ENCODE measurements around the gene RPUSD1. TPM values are rescaled to one million over a fixed set of nuclear protein-coding genes. Genes with fewer than 3 reads are reported as not detected.
"Not testable (repeated sequence)": the region's sequence is repeated elsewhere in the genome, so short reads cannot be mapped to it uniquely, and the experiment has no call there.

The RPUSD1 gene, protein sequence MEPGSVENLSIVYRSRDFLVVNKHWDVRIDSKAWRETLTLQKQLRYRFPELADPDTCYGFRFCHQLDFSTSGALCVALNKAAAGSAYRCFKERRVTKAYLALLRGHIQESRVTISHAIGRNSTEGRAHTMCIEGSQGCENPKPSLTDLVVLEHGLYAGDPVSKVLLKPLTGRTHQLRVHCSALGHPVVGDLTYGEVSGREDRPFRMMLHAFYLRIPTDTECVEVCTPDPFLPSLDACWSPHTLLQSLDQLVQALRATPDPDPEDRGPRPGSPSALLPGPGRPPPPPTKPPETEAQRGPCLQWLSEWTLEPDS
- total RNA-seq (2014; rRNA removed; shearing (Covaris generic)) = 69.3 and 95.5 TPM in 2 replicates

DNA sequence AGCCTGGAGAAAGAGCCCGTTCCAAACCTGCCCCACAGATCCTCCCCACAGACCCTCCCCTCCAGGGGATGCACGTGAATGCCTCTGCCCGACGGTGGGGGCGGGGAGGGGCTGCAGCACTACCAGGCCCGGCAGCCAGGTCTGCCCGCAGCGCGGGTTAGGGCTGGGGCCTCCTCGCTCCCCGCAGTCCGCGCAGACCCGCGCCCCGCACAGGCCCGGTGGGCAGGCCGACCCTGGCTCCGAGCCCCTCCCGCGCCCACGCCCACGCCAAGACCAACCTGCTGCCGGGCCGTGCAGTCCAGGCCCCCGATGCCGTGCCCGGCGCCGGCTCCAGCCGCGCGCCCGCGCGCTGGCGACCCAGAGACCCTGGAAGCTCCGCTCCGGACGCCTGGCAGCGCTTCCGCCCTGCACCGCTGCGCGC, at the start of gene RPUSD1:
Gene RPUSD1 (minus strand): TSS at position 404 of the 421 bp plus-strand sequence. CDS start 644 bp downstream, outside the sequence.
- in situ Hi-C loops (cut with HindIII; ENCODE audit: low sequenced_read_pairs) = no loop called here
- no peak for DNase-seq (ENCODE audit: low spot score)

DNA sequence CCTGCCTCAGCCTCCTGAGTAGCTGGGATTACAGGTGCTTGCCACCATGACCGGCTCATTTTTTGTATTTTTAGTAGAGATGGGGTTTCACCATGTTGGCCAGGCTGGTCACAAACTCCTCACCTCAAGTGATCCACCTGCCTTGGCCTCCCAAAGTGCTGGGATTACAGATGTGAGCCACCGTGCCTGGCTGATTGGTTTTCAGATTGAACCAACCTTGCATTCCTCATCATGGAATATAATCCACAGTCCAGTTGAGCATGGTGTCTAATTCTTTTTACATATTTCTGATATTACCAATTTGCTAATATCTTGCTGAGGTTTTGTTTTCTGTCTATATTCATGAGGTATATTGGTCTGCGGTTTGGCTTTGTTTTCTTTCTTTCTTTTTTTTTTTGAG, 48.6 kb upstream of the RPUSD1 start:
- in situ Hi-C loops (cut with HindIII; ENCODE audit: low sequenced_read_pairs); DNase-seq (ENCODE audit: low spot score): not testable (repeated sequence)

DNA sequence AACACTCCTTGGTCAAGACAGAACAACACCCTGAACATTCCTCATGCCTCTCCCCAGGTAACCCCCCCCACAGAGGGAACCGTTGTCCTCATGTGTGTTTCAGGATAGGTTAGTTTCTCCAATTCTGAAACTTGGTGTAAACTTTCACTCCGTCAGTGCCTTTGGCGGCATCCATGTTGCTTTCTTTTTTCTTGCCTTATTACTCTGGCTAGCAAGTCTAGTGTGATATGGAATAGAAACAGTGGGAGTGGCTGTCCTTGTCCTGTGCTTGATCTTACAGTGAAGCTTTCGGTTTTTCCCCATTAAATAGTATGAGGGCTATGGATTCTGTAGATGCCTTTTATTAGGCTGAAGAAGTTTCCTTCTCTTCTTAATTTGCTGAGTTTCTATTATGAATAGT, 48.0 kb upstream of the RPUSD1 start:
- DNase-seq (ENCODE audit: low spot score) = no peak
- in situ Hi-C loops (cut with HindIII; ENCODE audit: low sequenced_read_pairs) = no loop called here

DNA sequence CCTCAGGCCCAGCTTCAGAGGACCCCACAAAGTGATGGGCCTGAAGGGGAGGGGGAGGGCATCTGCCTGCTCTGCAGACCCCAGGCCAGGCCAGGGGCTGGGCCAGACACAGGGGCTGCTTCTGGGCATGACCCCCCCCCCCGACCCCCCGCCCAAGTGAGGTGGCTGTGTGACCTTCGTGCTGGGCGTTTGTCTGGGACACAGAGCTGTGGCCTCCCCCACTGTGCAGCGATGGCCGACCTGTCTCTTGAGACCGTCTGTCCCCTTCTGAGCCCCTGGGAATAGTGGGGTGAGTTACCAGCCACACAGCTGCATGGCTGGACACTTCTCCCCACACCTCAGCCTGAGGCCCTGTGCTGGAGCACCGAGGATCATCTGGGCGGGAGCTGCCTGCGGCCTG, 47.2 kb upstream of the RPUSD1 start:
- DNase-seq (ENCODE audit: low spot score) = no peak
- in situ Hi-C loops (cut with HindIII; ENCODE audit: low sequenced_read_pairs) = no loop called here

DNA sequence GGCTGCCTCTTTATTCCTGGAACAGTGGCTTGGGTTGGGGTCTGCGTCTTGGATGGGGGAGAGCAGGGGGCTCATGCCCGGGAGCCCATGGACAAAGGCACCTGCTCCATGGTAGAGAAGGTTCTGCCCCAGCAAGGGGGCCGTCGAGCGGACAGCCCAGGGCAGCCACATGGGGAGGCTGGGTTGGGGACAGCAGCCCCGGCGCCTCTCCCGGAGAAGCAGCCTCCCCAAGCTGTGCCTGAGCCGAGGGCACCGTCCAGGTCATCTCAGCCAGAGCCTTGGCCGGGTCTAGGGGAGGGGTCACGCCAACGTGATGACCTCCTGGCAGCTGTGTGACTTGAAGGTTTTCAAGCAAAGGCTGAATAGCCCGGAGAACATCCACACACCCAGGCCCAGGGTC, 45.2 kb upstream of the RPUSD1 start:
- in situ Hi-C loops (cut with HindIII; ENCODE audit: low sequenced_read_pairs) = loop anchor here (5.0 kb wide), 1 partner anchor 154 kb away; no protein-coding TSS in a partner anchor
- no peak for DNase-seq (ENCODE audit: low spot score)

DNA sequence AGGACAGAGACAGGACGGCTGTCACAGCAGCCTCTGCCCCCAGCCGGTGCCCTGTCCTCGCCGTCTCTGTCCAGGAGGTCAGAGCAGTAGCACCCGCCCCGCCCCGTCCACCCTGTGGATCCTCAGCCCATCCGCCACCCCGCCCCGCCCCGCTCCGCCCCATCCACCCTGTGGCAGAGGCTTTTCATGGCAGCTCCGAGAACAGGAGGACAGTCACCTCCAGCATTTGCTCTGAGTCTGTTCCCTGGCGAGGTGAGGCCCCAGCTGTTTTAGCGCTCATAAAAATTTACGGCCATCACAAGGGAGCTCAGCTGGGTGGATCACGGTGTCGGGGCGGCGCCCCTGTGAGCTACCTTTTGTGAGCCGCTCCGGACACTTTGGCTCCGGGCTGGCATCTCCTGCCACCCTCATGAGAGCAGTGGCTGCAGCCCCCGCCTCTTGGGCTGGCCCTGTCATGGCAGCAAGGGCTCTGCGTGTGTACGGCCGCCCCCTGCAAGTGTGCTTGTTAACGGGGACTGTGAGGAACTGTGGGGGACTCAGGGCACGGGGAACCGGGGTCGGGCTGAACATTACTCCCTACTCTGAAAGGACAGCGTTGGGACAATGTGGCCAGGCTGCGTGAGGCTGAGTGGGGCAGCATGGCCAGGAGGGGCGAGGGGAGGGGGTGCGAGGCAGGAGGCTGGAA, 44.6 kb upstream of the RPUSD1 start:
- DNase-seq (ENCODE audit: low spot score) = no peak
- in situ Hi-C loops (cut with HindIII; ENCODE audit: low sequenced_read_pairs) = loop anchor here (5.0 kb wide), 1 partner anchor 155 kb away; no protein-coding TSS in a partner anchor

DNA sequence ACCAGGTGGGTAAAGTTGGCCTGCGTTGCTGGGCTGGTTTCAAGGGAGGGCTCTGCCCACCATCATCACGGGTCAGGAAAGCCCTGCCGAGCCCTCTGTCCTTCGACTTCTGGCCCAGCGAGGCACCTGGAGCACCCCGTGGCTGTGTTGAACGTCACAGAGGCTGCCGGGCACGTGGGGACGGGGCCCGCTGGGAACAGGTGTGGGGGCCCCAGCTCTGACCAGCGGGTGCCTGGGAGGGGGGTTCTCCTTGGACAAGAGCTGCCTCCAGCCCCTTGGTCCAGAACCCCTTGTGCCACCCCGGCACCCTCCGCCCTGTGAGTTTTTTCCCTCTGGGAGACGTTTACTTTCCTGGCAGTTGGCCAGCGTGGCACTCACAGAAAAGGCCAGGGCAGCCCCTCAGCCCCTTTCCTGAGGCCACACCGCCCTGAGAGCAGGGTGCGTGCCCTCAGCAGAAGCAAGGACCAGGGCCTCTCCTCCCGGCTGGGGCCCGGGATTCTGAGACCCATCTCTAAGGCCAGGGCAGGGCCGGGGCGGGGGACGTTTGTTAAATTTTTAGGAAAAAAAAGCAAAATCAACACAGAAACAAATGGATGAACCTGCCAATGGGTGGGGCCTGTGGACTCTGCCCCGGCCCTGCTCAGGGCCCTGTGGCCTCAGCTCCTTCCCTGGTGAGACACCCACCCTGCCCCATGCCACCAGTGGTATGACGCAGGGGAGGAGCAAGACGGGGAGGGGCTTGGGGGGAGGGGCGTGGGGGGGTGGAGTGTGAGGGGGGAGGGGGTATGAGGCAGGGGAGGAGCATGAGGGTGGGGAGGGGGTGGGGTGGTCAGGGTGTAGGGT, 43.6 kb upstream of the RPUSD1 start:
- no peak for DNase-seq (ENCODE audit: low spot score)
- in situ Hi-C loops (cut with HindIII; ENCODE audit: low sequenced_read_pairs) = loop anchor here (5.0 kb wide), 1 partner anchor 156 kb away; no protein-coding TSS in a partner anchor

DNA sequence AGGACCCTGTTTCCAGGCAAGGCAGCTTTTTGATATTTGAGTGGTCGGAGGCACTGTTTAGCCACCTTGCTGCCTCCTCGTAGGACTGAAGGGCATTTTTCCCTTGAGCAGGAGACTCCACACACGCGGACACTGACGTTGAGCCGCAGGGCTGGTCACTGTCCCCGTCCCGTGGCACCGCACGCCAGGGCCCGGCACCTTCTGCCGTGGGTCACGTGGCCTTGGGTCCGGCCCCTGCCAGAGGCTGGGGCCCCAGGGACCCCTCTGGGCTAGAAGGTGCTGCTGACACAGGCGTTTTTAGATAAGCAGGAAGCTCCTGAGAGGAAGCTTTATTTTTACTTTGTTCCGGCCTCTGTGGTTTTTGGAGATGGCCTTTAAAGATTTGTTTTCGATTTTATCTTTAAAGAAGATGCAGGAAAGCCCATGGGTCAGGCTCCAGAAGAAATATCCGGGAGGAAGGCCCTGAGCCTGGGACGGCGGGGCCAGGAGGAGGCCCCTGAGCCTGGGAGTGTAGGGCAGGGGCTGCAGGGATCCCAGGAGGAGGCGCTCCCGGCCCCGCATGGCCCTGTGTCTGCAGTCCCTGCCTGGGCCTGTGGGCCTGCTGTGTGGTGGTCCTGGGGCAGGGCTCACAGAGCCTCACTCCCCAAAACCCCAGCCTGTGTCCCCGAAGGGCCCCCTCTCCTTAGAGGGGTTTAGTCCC, 42.8 kb upstream of the RPUSD1 start:
- in situ Hi-C loops (cut with HindIII; ENCODE audit: low sequenced_read_pairs) = loop anchor here (5.0 kb wide), 1 partner anchor 156 kb away; no protein-coding TSS in a partner anchor
- DNase-seq (ENCODE audit: low spot score) = no peak

DNA sequence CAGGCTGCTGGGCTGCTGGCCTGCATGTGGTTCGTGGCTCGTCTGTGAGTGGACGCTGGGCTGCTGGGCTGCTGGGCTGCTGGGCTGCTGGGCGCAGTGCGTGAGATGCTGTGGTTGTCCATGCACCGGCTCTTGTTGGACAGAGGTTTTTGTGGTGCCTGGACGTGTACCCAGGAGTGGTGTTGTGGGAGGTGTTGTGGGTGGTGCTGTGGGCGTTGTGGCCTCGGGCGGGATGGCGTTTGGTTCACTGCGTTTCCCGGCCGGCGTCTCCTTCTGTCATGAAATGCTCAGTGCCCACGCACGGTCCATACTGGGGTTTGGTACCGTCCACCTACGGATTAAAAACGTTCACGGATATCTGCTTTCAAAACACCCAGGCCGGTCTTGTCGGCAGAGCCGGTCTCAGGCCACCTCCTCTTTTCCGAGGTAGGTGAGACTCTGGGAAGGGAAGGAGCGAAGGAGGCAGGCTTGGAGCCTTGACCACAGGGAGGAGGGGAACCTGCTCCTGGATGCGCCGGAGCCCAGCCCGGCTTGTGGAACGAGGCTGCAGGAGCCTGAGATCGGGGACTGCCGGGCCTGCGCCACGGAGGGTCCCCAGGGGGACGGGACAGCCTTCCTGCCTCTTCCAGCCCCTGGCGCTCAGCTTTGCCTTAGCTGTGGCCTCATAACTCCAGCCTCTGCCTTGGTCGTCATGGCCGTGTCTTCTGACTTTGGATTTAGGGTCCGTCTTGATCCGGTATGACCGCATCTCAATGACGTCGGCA, 42.1 kb upstream of the RPUSD1 start:
- no peak for DNase-seq (ENCODE audit: low spot score)
- in situ Hi-C loops (cut with HindIII; ENCODE audit: low sequenced_read_pairs) = loop anchor here (5.0 kb wide), 1 partner anchor 157 kb away; no protein-coding TSS in a partner anchor

DNA sequence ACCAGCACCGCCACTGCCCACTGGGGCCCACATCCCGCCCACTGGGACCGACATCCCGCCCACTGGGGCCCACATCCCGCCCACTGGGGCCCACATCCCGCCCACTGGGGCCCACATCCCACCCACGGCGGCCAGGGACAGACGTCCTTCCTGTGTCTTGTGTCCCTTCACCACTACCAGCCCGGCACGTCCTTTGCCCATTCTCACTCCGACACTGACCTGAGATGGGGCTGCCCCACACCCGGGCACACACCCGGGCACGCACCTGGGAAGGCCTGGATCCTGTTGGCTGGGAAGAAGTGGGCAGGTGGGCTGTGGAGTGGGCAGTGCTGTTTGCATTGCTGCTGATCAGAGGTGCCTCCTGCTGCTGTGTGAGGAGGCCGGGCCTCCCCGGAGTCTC, 40.7 kb upstream of the RPUSD1 start:
- DNase-seq (ENCODE audit: low spot score) = no peak
- in situ Hi-C loops (cut with HindIII; ENCODE audit: low sequenced_read_pairs) = no loop called here

DNA sequence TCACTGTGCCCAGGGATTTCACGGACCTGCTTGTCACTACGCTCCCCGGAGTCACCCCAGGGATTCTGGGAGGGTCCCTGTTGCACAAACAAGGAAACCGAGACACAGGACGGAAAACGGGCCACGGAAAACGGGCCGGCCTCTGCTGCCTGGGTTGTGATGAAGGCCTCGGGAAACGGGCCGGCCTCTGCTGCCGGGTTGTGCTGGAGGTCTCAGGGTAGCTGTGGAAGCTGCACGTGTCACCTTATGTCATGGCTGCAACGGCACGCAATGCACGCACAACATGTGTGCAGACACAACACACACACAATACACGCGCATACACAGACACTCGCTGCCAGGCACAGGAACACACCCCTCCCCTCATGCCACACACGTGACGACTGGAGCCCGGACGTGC, 39.3 kb upstream of the RPUSD1 start:
- in situ Hi-C loops (cut with HindIII; ENCODE audit: low sequenced_read_pairs) = no loop called here

DNA sequence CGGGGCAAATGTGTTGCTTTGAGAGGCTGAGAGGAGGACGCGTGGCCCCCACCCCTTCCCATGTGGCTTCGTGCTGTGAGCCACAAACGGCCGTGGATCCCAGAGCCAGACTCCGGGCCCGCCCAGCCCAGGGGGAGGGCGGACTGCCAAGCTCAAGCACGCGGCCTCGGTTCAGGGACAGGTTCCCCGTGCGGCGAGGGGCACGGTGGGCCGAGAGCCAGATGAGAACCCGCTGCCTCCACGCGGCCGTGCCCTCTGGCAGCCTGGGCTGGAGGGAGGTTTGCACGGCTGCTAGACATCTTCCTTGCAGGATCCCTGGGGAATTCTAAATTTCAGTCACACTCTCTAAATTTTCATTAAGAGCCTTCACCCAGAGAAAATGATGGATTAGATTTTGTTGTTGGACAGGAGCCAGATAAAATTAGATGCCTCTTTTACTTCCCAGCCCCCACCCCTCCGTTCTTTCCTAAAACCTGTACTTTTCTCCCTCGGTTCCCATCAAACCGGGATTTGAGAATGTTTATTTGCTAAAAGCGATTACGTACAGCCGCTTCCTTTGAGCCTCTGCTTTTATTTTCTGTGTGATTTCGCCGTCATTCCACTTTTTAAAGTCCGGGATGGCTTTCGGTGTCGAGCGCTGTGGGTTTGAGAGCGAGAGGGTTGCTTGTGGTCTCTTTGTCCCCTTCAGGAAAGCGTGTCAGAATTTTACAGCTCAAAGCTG, 37.3 kb upstream of the RPUSD1 start:
- no peak for DNase-seq (ENCODE audit: low spot score)
- in situ Hi-C loops (cut with HindIII; ENCODE audit: low sequenced_read_pairs) = no loop called here

More for the DNA sequence above, 39.3 kb upstream of the RPUSD1 start:
- DNase-seq (ENCODE audit: low spot score) = no peak

DNA sequence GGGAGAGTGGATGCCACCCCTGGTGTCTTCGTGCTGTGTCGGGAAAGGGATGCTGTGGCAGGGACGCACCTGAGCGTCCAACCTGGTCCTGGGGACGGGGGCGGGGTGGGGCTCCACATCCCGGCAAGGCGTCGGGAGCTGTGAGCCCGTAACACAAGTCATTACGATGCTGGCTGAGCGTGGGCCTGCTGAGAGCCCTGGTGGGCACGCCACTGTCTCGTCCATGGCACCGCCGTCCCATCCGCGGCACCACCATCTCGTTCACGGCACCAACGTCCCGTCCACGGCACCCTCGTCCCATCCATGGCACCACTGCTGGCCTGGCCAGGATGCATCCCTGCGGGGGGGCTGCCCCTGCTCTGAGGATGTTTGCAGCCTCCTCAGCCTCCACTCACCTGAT, 36.4 kb upstream of the RPUSD1 start:
- in situ Hi-C loops (cut with HindIII; ENCODE audit: low sequenced_read_pairs) = no loop called here
- DNase-seq (ENCODE audit: low spot score) = no peak

DNA sequence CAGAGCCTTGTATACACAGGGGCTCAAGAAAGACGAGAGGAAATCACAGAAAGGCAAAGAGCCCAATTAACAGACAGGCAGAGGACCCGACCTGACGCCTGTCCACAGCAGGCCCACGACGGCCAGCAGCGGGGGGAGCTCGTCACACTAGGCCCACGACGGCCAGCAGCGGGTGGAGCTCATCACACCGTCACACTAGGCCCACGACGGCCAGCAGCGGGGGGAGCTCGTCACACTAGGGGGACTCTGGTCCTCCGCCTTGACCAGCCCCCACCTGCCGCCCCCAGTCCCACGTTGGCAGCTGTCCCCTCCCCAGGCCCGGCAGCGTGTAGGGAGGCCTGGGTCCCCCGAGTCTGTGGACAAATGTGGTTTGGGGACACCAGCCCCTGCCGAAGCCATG, 36.0 kb upstream of the RPUSD1 start:
- in situ Hi-C loops (cut with HindIII; ENCODE audit: low sequenced_read_pairs) = no loop called here
- no peak for DNase-seq (ENCODE audit: low spot score)

DNA sequence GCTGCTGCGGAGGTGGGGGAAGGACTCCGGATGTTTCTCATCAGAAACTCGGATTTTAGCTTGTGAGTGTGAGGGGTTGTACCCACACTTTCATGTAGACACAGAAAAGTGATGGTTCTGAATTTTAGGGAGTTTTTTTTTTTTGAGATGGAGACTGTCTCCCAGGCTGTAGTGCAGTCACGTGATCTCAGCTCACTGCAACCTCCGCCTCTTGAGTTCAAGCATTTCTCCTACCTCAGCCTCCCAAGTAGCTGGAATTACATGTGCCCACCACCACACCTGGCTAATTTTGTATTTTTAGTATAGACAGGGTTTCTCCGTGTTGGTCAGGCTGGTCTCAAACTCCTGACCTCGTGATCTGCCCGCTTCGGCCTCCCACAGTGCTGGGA, 34.7 kb upstream of the RPUSD1 start:
- in situ Hi-C loops (cut with HindIII; ENCODE audit: low sequenced_read_pairs) = no loop called here
- no peak for DNase-seq (ENCODE audit: low spot score)

DNA sequence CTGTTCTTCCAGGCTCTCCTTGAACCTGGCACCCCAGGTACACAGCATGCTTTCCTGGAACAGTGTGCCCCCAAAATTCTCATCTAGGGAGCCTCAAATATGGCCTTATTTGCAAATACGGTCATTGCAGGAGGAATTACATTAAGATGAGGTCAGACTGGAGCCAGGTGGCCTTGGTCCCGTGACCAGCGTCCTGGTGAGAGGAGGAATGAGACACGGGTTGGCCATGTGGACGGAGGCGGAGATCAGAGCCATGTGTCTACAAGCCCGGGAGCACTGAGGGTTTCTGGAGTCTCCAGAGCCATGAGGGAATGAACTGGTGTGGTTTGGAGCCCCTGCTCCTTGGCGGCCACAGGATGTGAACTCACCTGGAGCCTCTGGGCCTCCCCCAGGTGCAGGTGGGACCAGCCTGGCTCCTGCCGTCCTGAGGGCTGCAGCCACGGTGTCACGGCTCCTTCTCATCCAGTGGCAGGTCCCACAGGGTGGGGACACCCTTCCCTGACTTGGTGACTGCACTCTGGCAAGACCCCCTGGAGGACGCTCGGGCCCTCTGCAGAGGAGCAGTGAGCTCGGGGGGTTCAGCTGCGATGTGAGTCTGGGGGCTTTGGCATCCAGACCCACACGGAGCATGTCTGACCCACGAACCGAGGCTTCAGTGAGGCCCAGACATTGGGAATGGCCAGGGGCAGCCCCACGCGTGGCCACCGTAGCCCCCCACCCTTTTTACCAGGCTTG, 34.2 kb upstream of the RPUSD1 start:
- in situ Hi-C loops (cut with HindIII; ENCODE audit: low sequenced_read_pairs) = no loop called here
- no peak for DNase-seq (ENCODE audit: low spot score)

DNA sequence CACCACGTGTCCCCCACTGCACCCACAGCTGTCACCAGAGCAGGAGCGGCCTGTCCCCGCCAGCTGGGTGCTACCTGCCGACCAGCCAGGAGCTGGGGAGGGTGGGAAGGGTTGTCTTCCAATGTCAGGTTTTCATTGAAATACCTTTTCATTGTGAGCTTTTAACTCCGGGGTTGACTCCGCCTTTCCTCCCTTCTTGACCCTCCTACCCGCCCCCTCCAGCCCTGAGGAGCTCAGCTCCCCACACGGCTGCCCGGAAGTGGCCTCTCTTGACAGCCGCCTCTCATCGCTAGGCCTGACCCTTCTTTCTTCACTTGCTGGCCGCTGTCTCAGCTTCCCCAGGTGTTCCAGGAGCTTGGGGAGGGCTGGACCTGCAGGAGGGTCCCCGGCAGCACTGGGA, 33.6 kb upstream of the RPUSD1 start:
- in situ Hi-C loops (cut with HindIII; ENCODE audit: low sequenced_read_pairs) = no loop called here
- no peak for DNase-seq (ENCODE audit: low spot score)
